ENCODE data around the gene PTGES2.
A peak's percentile ranks its signal among the peaks of the same experiment; 100 is the strongest.

Gene PTGES2

GRCh38 chr9:128125580-128126354, 1.8 kb downstream of the PTGES2 start:
- 0 out of 2 replicates have a peak overlapping the region, but pooled peaks have one; percentile 7 for H3K4me3 ChIP-seq (ENCODE audit: low read length)
- TF ChIP-seq CTCF (IDR thresholded peaks at IDR 0.05; ENCODE audit: low read length) (no peak), EZH2phosphoT487 (IDR thresholded peaks at IDR 0.05; ENCODE audit: low read length) (no peak)
- 0 out of 2 replicates have a peak, but pooled peaks cover 6% of the 10 kb centered on the region for H3F3A ChIP-seq (ENCODE audit: insufficient read depth, low read length)
- H3K36me3 ChIP-seq (replicated peaks; ENCODE audit: insufficient read depth, low read length), result no peaks in the 10 kb centered on the region
- peak overlapping the region; percentile 60; the same call in 1 of the 2 replicates for H3K4me2 ChIP-seq (ENCODE audit: low read depth, low read length)
- no peaks in the 10 kb centered on the region for H3K27me3 ChIP-seq (replicated peaks; ENCODE audit: insufficient read depth, low read length)
- no peaks in the 10 kb centered on the region for H3K9me2 ChIP-seq (replicated peaks; ENCODE audit: insufficient read depth, low read length)
- peaks cover 7% of the 10 kb centered on the region for H3K4me1 ChIP-seq (ENCODE audit: low read length)
- H3K9ac ChIP-seq (ENCODE audit: low read length), result no peak overlapping the region; the same call in 1 of the 2 replicates
- H3K79me2 ChIP-seq (ENCODE audit: low read length), result peaks cover 33% of the 10 kb centered on the region
- no peak overlapping the region for H2AFZ ChIP-seq (ENCODE audit: low read length)
- no peaks in the 10 kb centered on the region for H4K20me1 ChIP-seq (ENCODE audit: insufficient read depth, low read length)
- H3K27ac ChIP-seq (ENCODE audit: low read length), result no peak overlapping the region
- DNase-seq, result no peak
- H3K9me3 ChIP-seq (replicated peaks; ENCODE audit: insufficient read depth, low read length), result no peaks in the 10 kb centered on the region

- DNase-seq, result no peak
- Histone ChIP-seq H3K27me3 (replicated peaks; ENCODE audit: insufficient read depth, low read length) (no peaks in the 10 kb centered on the region), H3K4me3 (ENCODE audit: low read length) (no peak overlapping the region), H4K20me1 (ENCODE audit: insufficient read depth, low read length) (no peaks in the 10 kb centered on the region), H3K9ac (ENCODE audit: low read length) (no peak overlapping the region), H3K27ac (ENCODE audit: low read length) (no peak overlapping the region), H3K9me2 (replicated peaks; ENCODE audit: insufficient read depth, low read length) (no peaks in the 10 kb centered on the region), H3K4me1 (ENCODE audit: low read length) (peaks cover 7% of the 10 kb centered on the region), H3K36me3 (replicated peaks; ENCODE audit: insufficient read depth, low read length) (no peaks in the 10 kb centered on the region), H3K9me3 (replicated peaks; ENCODE audit: insufficient read depth, low read length) (no peaks in the 10 kb centered on the region), H3K4me2 (ENCODE audit: low read depth, low read length) (no peak overlapping the region), H3F3A (ENCODE audit: insufficient read depth, low read length) (0 out of 2 replicates have a peak, but pooled peaks cover 6% of the 10 kb centered on the region), H2AFZ (ENCODE audit: low read length) (no peak overlapping the region), H3K79me2 (ENCODE audit: low read length) (peaks cover 33% of the 10 kb centered on the region)
- TF ChIP-seq CTCF (IDR thresholded peaks at IDR 0.05; ENCODE audit: low read length) (peak; percentile 51), EZH2phosphoT487 (IDR thresholded peaks at IDR 0.05; ENCODE audit: low read length) (no peak), EZH2 (optimal IDR thresholded peaks at IDR 0.05; ENCODE audit: low read depth, low read length) (no peak)
These were observed 2.5 kb downstream of the PTGES2 start for GRCh38 chr9:128124873-128125579.

GRCh38 chr9:128124451-128124850, 3.1 kb downstream of the PTGES2 start:
- Histone ChIP-seq H2AFZ (ENCODE audit: low read length) (no peak overlapping the region), H3K4me2 (ENCODE audit: low read depth, low read length) (no peak overlapping the region), H3K79me2 (ENCODE audit: low read length) (peaks cover 33% of the 10 kb centered on the region), H3K9me3 (replicated peaks; ENCODE audit: insufficient read depth, low read length) (no peaks in the 10 kb centered on the region), H3K9ac (ENCODE audit: low read length) (no peak overlapping the region), H3F3A (ENCODE audit: insufficient read depth, low read length) (0 out of 2 replicates have a peak, but pooled peaks cover 6% of the 10 kb centered on the region), H3K9me2 (replicated peaks; ENCODE audit: insufficient read depth, low read length) (no peaks in the 10 kb centered on the region), H3K27ac (ENCODE audit: low read length) (no peak overlapping the region), H3K4me1 (ENCODE audit: low read length) (peaks cover 7% of the 10 kb centered on the region), H3K27me3 (replicated peaks; ENCODE audit: insufficient read depth, low read length) (no peaks in the 10 kb centered on the region), H3K36me3 (replicated peaks; ENCODE audit: insufficient read depth, low read length) (no peaks in the 10 kb centered on the region), H3K4me3 (ENCODE audit: low read length) (no peak overlapping the region), H4K20me1 (ENCODE audit: insufficient read depth, low read length) (no peaks in the 10 kb centered on the region)
- DNase-seq, result no peak
- TF ChIP-seq EZH2phosphoT487 (IDR thresholded peaks at IDR 0.05; ENCODE audit: low read length) (no peak), EZH2 (optimal IDR thresholded peaks at IDR 0.05; ENCODE audit: low read depth, low read length) (no peak), CTCF (IDR thresholded peaks at IDR 0.05; ENCODE audit: low read length) (no peak)

Measured in MM.1S (cell line).